ENCODE data around the gene KRT80.

The KRT80 gene

DNA sequence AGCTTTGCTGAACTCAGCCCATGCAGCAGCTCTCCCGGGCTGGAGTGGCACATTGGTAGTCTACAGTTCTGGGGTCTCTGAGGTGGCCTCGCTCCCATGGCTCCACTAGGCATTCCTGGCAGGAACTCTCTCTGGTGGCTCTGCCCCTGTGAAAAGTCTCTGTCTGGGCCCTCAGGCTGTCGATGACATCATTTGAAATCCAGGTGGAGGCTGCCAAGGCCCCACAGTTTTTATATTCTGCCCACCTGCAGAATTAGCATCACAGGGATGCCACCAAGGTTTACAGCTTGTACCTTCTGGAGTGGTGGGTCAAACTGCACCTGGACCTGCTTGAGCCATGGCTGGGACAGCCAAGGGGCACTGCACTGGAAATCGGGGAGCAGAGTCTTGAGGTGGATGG lies 31.6 kb downstream of the KRT80 start:
- intact Hi-C loops (cut with DNase I): no loop called here
- DNase-seq: no peak

DNA sequence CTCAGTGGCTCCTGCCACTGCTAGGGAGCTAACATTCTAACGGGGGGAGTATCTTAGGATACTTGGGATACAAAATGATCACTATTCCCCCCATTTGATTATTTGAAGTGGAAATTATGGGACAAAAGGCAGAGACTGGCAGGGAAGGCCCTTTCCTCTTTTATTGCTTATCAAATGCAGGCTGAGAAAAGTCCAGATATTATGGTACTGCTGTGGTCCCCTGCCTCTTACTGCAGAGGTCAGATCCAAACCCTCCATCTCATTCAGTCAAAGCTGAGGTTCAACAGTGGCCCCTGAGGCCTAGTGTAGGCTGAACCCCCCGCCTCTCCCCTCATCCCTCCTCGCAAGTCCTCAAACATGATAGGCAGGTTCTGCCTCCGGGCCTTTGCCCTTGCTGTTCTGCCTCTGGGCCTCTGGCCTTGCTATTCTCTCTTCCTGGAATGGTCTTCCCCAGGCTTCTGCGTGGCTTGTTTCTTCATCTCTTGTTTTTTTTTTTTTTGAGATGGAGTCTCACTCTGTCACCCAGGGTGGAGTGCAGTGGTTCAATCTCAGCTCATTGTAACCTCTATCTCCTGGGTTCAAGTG lies 34.2 kb downstream of the KRT80 start:
- DNase-seq: peak in 1 of 10 donors; percentile 79
- intact Hi-C loops (cut with DNase I): loop anchor here (2.0 kb wide), 2 partner anchors 55 to 823 kb away; no protein-coding TSS in a partner anchor

DNA sequence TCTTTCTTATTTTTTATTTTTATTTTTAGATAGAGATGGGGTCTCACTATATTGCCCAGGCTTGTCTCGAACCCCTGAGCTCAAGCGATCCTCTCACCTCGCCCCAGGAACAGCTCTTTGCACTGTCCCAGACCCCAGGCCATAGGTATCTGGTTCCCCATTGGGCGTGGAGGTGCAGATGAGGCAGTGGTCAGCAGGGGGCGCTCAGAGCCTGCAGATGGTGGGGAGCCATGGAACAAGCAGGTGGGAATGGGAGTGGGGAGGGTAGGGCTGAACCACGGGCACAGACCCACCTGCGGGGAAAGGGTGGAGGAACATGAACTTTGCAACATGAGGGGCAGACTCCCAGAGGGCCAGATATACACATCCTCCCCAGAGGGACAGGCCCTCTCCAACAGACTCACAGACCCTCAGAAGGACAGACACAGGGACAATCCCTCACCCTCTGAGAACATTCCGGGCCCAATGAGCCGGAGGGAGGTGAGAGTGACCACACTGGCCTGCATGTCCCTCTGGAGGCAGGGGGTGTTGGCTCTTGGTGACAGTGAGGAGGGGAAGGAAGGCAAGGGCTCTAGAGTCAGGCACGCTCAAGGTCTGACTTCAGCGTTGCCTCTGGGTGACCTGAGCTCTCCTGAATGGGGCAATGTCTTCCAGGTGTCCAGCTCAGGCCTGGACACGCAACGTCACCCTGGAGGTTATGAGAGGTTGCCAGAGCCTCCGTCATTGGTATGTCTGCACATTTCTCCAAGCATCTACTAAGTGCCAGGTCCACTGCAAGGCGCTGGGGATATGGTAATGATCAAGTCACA lies 34.9 kb downstream of the KRT80 start:
- DNase-seq: peak; percentile 57 to 97 (median 85)
- intact Hi-C loops (cut with DNase I): loop anchor here (1.0 to 2.0 kb wide), 4 partner anchors 56 to 824 kb away; no protein-coding TSS in a partner anchor

DNA sequence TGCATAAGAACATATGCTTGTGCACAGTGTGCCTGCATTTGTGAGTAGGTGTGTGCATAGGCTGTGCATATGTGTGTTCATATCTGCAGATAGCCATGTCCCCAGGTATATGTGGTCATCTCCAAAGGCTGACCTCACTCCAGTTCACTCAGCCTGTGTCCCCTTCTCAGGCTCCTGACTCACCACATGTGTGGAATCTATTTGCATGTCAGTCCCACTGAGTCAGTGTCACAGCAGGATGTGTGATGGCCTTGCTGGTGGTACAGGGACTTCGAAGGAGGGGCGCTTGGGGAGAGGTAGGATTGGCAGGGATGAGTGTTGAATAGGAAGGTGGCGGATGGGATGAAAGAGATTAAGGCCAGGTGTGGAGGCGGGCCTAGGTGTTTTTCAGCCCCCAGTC lies 35.5 kb downstream of the KRT80 start:
- intact Hi-C loops (cut with DNase I): loop anchor here (1.0 to 2.0 kb wide), 4 partner anchors 56 to 824 kb away; no protein-coding TSS in a partner anchor
- no peak for DNase-seq

DNA sequence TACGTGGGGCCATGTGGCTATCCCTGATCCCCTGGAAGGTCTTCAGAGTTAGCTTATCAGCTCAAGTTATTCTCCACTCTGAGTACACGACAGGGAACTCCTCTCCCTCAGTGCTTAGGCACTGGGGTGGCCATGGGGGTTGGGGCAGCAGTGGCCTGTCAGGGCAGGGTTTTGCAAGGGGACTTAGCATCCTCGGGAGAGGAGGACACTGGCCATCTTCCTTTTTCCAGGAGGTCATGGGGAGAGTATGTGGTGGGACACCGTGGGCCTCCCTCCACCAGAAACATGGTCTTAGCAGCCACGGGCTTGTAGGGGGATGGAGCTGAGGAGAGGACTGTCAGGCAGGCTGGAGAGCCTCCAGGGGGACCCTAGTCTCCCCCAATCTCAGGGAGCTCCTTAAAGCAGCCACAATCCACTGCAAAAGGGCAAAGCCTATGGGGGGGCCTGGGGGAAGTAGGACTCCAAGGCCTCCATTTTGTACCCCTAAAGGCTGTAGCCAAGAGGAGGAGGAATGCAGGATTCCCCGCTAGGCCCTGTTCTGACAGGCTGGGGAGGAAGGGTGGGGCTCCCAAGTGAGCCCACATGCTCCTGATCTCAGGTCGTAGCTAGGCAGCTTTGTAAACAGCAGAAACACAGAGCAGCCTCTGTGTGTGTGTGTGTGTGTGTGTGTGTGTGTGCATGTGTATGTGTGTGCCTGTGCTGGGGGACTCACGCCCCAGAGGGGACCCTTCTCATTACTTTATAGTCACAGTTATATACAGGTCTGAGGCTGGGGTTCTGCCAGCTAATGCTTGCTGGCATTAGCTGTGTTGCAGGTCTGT lies 36.6 kb downstream of the KRT80 start:
- intact Hi-C loops (cut with DNase I): no loop called here
- DNase-seq: peak in 1 of 10 donors; percentile 74

DNA sequence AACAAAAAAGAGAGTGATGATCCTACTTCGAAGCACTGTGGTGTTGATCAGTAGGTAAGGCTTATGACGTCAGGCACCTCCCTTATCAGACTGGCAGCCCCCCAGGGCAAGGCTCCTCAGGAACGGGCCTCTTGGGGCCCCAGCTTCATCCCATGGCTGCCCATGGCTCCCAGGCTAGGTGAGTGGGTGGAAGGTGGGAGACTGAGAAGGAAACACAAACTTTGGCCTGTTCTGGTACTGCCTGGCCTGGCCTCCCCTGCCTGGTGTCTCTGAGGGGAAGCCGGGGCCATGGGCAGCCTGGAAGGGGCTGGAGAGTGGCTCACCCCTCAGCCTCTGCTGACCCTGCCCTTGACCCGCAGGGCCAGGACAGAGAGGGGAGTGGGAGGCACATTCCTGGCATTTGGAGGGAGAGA lies 38.9 kb downstream of the KRT80 start:
- intact Hi-C loops (cut with DNase I): no loop called here
- DNase-seq: peak in 1 of 10 donors; percentile 63

DNA sequence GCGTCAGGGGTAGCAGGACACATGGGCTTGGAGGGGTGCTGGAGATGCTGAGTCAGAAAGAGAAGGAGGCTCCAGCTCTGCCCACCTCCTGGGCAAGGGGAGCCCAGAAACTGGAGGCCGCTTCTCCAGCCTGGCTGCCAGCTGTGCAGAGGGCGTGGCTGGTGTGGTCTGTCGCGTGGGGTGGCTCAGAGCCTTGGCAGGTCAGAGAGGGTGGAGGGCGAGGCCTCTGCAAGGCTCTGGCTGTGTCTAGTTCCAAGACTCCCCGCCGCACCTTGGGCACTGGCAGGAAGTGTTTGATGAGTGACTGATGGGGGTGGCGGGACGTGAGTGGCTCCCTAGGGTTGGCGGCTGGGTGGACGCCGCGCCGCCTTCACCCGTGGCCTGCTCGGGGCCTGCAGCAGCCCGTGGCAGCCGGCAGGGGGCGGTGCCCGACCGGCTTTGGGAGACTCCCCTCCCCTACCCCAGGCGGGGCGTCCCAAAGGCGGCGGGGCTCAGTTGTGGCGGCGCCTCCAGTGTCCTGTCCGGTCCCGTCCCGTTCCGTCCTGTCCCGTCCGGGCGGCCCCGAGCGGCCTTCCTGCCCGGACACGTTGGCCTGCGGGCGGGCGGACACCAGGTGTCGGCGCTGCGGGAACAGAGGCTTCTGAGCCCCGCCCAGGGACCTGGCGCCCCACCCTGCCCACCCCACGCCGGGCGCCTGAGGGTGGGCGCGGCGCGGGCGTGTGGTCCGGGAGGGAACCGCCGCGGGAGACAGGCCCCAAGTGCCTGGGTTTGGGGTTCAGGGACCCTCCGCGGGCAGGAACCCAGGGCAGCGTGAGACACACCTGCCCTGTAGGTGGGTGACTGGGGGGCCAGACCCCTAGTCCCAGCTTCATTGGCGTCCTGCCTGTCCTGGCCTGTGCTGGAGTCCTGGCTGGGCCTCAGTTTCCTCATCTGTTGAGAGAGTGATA lies 39.7 kb downstream of the KRT80 start:
- intact Hi-C loops (cut with DNase I): no loop called here
- peak in 8 of 10 donors; percentile 26 to 94 (median 51) for DNase-seq

DNA sequence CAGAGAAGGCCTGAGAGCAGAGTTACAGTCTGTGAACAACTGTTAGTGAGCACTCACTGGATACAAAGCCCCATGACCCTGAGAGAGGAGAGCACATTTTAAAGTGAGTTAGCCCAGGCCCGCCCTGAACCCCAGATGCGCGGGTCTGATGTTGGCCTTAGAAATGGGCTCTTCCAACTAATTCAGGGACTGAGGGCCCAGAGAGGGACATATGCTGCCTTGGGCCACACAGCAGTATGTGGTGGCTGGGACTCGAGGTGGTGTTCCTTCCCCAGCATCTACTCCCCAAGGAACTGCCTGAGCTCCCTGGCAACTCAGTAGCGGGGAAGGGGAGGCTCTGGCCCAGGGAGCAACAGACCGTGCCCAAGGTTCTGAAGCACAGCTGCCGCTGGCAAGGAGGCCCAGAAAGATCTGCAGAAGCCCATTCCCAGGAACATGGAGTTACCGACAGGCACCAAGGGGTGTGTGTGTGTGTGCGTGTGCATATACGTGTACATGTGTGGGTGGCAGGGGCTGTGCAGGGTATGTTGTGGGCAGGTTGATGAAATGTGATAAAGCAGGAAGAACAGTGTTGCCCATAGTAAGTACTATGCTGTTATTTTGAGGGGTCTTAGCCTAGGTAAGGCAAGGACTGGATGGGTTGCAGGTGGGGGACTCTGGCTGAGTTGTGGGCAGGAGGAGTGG lies 40.5 kb downstream of the KRT80 start:
- peak in 1 of 10 donors; percentile 59 for DNase-seq
- intact Hi-C loops (cut with DNase I): no loop called here

DNA sequence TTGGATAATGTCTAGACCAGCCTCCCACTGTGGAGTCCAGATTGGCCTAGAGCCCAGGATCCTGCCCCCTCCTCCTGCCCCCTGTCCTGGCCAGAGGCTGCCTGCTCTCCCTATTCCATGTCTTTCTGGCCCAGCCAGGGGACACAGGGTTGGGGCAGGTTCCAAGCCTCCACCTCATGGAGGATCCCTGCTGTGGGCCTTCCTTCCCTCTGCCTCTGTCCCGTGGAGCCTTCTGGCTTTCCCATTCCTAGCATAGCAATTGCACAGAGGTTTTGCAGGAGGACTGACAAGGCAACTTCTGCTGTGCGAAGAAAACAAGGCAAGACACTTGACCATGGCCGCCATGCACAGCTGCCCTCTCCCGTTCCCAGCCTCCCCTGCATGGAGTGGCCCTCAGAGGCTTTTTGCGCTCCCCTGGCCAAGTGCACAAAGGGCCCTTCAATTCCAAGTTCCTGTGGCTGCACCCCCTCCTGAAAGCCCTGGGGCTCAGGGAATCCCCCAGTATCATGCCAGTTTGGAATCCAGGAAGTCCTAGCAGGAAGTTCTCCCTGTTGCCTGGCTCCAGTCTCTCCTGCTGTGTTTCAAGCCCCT lies 42.1 kb downstream of the KRT80 start:
- intact Hi-C loops (cut with DNase I): no loop called here
- DNase-seq: peak in 1 of 10 donors; percentile 59

DNA sequence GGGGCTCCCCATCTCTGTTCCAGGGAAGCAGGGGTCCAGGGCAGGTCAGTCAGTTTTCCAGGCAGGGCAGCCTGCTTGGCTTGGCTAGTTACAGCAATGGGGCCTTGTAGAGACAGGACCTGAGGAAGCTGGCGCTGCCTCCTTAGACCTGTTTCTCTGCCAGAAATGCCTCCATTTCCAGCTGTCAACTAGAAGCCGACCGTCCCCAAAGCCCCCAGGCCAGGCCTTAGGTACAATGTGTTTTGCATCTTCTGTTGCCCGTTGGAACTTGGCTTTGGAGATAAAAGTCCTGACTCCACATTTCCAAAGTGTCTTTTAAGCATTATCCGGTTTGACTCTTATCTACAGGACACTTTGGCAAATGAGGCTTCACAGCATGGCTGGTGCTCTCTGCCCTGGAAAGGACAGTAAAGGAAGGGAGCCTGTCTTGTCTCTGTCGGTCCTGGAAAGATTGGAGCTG lies 42.6 kb downstream of the KRT80 start:
- intact Hi-C loops (cut with DNase I): no loop called here
- DNase-seq: peak in 1 of 10 donors; percentile 73

DNA sequence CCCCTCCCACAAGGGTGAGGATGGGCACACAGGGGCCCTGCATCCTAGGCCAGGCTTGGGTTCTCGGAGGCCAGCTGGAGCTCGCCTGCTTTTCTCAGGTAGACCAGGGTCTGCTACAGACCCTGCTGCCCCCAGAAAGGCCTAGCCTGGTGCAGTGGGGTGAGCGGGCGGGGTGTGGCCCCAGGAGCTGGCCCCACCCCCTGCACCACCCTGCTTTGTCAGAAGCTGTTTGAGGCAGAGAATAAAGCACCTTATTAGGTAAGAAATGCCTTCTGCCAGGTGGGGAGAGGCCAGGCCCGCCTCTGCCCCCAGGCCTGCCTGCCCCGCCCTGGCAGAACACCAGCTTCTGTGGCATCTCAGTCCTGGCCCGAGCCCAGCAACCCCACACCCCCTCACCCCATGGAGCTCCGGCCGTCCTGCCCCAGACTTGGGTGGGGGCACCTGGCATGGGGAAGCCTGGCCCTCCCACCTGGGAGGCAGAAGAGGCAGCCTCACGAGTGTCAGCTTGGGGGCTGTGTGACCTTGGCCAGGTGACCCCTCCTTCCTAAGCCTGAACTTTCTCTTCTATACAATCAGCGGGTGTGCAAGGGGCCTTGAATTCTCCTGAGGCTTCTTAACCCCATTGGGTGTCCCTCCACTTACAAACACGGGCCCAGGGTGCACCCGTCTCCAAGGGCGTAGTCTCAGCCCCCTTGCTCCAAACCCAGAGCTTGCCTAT lies 43.2 kb downstream of the KRT80 start:
- intact Hi-C loops (cut with DNase I): no loop called here

DNA sequence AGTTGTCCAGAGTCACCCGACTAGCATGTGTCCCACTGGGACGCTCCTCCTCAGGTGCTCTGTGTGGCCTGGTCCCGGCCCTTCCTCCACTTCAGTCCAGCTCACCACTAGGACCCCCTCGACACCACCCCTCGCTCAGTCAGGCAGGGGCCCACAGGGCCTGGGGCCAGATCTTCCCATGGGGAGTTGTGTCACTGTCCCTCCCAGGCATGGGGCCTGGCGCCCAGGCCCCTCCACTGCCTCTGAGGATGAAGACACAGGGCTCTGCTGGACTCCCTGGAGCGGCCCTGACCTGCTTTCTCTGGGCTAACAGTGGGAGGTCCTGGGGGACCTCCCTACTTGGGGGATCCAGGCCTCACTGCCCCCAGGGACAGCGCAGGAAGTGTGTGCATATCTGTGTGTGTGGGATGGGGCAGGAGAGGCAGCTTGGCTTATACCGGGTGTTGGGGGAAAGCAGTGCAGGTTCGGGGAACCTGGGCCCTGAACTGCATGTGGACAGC lies 43.8 kb downstream of the KRT80 start:
- intact Hi-C loops (cut with DNase I): no loop called here
- peak in 1 of 10 donors; percentile 48 for DNase-seq

More for the DNA sequence above, 43.2 kb downstream of the KRT80 start:
- DNase-seq: peak in 1 of 10 donors; percentile 69

DNA sequence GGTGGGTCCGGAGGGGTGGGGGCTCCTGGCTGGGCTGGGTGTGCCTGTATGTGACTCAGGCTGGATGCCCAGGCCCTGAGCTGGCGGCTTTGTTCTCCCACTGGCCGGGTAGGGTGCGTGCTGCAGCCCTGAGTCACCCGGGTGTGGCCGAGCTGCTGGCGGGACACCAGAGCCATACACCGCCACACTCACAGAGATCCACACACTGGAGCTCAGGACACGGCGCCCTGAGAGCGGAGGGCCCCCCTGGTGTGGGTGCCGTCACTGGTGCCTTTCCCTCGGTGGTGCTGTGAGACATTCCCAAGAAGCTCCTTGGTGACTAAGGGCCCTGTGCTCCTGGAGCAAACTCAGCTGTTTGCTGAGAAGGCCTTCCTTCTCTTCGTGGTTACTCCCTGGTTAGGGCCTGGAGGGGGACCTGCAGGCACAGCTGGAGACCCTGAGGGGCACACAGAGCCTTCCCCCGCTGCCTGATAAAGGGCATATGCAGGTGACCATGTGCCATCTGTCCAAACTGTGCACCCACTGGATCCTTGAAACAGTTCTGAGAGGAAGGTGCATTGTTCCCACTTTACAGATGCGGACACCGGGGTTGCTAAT lies 44.3 kb downstream of the KRT80 start:
- intact Hi-C loops (cut with DNase I): no loop called here
- DNase-seq: peak in 3 of 10 donors; percentile 34 to 85 (median 80)

DNA sequence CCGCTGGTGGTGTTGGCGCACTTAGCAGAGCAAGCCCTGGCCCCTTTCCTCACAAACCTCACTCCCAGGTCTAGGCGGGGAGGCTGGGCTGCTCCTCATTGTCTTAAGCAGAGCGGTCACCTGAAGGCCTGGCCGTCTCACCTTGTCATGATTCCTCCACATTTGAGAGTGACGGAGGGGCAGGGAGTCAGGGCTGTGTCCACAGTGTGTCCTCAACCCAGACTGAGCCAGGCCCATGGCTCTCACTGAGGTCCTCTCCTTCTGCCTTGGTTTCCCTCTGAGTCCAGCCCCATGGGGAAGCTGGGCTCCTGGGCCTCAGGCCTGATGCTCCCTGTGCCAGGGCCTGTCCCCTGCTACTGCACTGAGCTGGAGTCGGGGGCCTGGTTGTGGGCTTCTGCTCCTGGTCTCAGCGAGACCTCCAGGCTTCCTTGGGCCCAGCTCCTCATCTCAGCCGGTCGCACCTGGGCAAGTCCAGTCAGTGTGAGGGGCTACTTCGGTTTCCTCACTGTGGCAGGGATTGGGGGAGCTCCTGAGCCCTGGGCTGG lies 44.9 kb downstream of the KRT80 start:
- peak in 2 of 10 donors; percentile 56 to 74 for DNase-seq
- intact Hi-C loops (cut with DNase I): no loop called here

DNA sequence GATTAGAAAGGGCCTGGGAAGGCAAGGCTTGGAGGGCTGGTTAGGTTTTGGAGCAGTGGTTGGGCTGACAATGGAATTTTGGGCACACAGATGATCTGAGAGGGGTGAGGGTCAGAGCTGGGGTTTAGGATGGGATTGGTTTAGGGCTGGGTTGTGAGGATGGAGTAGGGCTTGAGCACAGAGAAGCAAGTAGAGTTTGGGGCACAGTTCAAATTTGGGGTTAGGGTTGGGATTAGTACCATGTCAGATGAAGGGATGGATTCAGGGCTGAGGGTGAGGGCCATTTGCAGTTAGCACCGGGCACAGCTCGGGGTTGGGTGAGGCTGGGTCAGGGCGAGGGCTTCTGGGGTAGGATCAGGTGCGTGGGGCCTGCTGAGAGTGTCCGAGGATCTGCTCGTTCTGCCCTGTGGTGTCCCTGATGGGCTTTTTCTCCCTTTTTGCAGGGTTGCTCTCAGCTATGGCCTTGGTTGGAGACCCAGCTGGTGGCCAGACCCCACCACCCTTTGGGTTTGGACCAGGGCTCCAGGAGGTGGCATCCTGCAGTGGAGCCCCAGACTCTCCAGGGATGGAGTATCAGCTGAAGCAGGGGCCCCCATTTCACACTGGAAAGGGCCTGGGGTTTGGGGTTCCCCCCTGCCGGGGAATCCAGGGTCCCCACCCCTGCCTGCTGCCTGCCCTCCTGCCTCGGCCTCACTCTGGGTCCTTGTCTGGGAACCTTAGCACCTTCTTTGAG lies 45.6 kb downstream of the KRT80 start:
- peak in 2 of 10 donors; percentile 59 to 66 for DNase-seq
- intact Hi-C loops (cut with DNase I): no loop called here

Data from posterior cingulate gyrus (tissue), 11 donors.